ENCODE data around the gene MYL11. TPM values are rescaled to one million over a fixed set of nuclear protein-coding genes. Genes with fewer than 3 reads are reported as not detected.

The MYL11 gene
- total RNA-seq, 1 donor from 2014 or later = not detected

- Mint-ChIP-seq H3K4me1 (ENCODE audit: unreplicated experiment) (peaks cover 27% of the 10 kb centered on the region), H3K27ac (ENCODE audit: unreplicated experiment) (peak overlapping the region; percentile 95), H3K9me3 (ENCODE audit: unreplicated experiment) (no peaks in the 10 kb centered on the region), H3K27me3 (ENCODE audit: unreplicated experiment) (no peaks in the 10 kb centered on the region), H3K36me3 (ENCODE audit: unreplicated experiment) (no peaks in the 10 kb centered on the region), H3K4me3 (ENCODE audit: unreplicated experiment) (peak overlapping the region; percentile 84)
- no peak for DNase-seq (ENCODE audit: extremely low spot score, unreplicated experiment)
- TF ChIP-seq CTCF (IDR thresholded peaks at IDR 0.05) = no peak
Measured at GRCh38 chr16:30399435-30400186, 25.0 kb downstream of the MYL11 start.

- no peaks in the 10 kb centered on the region for H3K36me3 Mint-ChIP-seq (ENCODE audit: unreplicated experiment)
- peaks cover 20% of the 10 kb centered on the region for H3K4me1 Mint-ChIP-seq (ENCODE audit: unreplicated experiment)
- peak overlapping the region; percentile 84 for H3K4me3 Mint-ChIP-seq (ENCODE audit: unreplicated experiment)
- TF ChIP-seq CTCF (IDR thresholded peaks at IDR 0.05) = no peak
- no peaks in the 10 kb centered on the region for H3K9me3 Mint-ChIP-seq (ENCODE audit: unreplicated experiment)
- DNase-seq (ENCODE audit: extremely low spot score, unreplicated experiment) = no peak
- H3K27me3 Mint-ChIP-seq (ENCODE audit: unreplicated experiment) = no peaks in the 10 kb centered on the region
- peak overlapping the region; percentile 78 for H3K27ac Mint-ChIP-seq (ENCODE audit: unreplicated experiment)
Measured at GRCh38 chr16:30401768-30402425, 27.3 kb downstream of the MYL11 start.

DNA sequence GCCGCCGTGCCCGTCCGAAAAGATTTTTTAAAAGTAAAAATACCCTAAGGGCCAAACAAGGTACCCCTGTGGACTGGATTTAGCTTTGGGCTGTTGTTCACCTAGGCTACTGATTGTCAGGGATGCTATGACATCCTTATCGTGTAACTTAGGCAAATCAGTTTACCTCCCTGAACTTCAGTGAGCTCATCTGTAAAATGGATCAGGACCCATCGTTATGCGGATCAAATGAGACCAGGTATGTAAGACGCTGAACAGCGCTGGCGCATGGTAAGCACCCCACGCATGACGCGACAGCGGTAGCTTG is 32.1 kb downstream of the MYL11 start:
- no peaks in the 10 kb centered on the region for H3K9me3 Mint-ChIP-seq (ENCODE audit: unreplicated experiment)
- TF ChIP-seq CTCF (IDR thresholded peaks at IDR 0.05) = no peak
- H3K4me1 Mint-ChIP-seq (ENCODE audit: unreplicated experiment) = peaks cover 22% of the 10 kb centered on the region
- peak overlapping the region; percentile 85 for H3K4me3 Mint-ChIP-seq (ENCODE audit: unreplicated experiment)
- H3K27ac Mint-ChIP-seq (ENCODE audit: unreplicated experiment) = peak overlapping the region; percentile 93
- no peaks in the 10 kb centered on the region for H3K27me3 Mint-ChIP-seq (ENCODE audit: unreplicated experiment)
- H3K36me3 Mint-ChIP-seq (ENCODE audit: unreplicated experiment) = no peaks in the 10 kb centered on the region
- no peak for DNase-seq (ENCODE audit: extremely low spot score, unreplicated experiment)

GRCh38 chr16:30407102-30407803 is 32.7 kb downstream of the MYL11 start, which contains the start of gene ZNF771:
TSS of gene ZNF771 (plus strand) at chr16:30407606. CDS start at chr16:30408054, 448 bp downstream.
- Mint-ChIP-seq H3K4me1 (ENCODE audit: unreplicated experiment) (peaks cover 22% of the 10 kb centered on the region), H3K27me3 (ENCODE audit: unreplicated experiment) (no peaks in the 10 kb centered on the region), H3K36me3 (ENCODE audit: unreplicated experiment) (peaks cover 5% of the 10 kb centered on the region), H3K9me3 (ENCODE audit: unreplicated experiment) (no peaks in the 10 kb centered on the region), H3K27ac (ENCODE audit: unreplicated experiment) (peak within 1 kb of the TSS; percentile 93), H3K4me3 (ENCODE audit: unreplicated experiment) (peak within 1 kb of the TSS; percentile 85)
- peak; percentile 96 for DNase-seq (ENCODE audit: extremely low spot score, unreplicated experiment)
- TF ChIP-seq CTCF (IDR thresholded peaks at IDR 0.05) = peak; percentile 9

All from osteocyte (in vitro differentiated cells).